Fibroblast of villous mesenchyme (primary cell): ENCODE data around the gene SUN3. TPM values are rescaled to one million over a fixed set of nuclear protein-coding genes. Genes with fewer than 3 reads are reported as not detected.
A peak's percentile ranks its signal among the peaks of the same experiment; 100 is the strongest.

Source experiments
- DNase-seq: peaks from one replicate; pipeline ENCODE4 v3.0.0-alpha.2; 2010; ENCODE audit warnings: low read depth
- H3K4me3 ChIP-seq: 2 replicates; pipeline ENCODE4 v1.5.1; 2011; ENCODE audit warnings: low read depth, mild to moderate bottlenecking, low read length
- CTCF ChIP-seq: IDR thresholded peaks from 2 replicates; pipeline ENCODE4 v1.5.1; 2012; ENCODE audit warnings: low read depth, mild to moderate bottlenecking, low read length; ENCODE audit not compliant: insufficient read depth
- total RNA-seq: library from RNA; depleted of rRNA; stranded (reverse); fragments of >200 nt; gene quantifications from 2 replicates; pipeline ENCODE4 v1.2.3, GENCODE V29; 2012

SUN3 gene
- total RNA-seq, 1 donor: not detected

- peak; percentile 22 for TF ChIP-seq CTCF
- H3K4me3 ChIP-seq: no peak overlapping the region
- DNase-seq: no peak
Measured at GRCh38 chr7:47938574-47939165, 90.2 kb downstream of the SUN3 start.

- TF ChIP-seq CTCF: no peak
- DNase-seq: no peak
- no peak overlapping the region for H3K4me3 ChIP-seq
Measured at GRCh38 chr7:47937711-47938573, 91.0 kb downstream of the SUN3 start.

Other genes with a start within 250 kb of the SUN3 start
- 0.32 and 0.43 TPM in 2 replicates for gene PKD1L1, start 80.6 kb downstream of the SUN3 start, total RNA-seq
- 20.6 and 29.4 TPM in 2 replicates for gene HUS1, start 49.5 kb downstream of the SUN3 start, total RNA-seq
- under 0.01 and 0.43 TPM in 2 replicates for gene C7orf57, start 6.4 kb upstream of the SUN3 start, total RNA-seq
- gene UPP1, start 60.2 kb upstream of the SUN3 start, total RNA-seq: 25.9 and 34.5 TPM in 2 replicates
- under 0.01 TPM in 1 of 2 replicates, not detected in the other for gene ABCA13, start 142.4 kb upstream of the SUN3 start, total RNA-seq